ENCODE measurements around the gene SFXN5. TPM values are rescaled to one million over a fixed set of nuclear protein-coding genes. Genes with fewer than 3 reads are reported as not detected.

The SFXN5 gene
- total and polyA plus RNA-seq, 11 donors = 6.0 to 12.5 (median 8.7) TPM

GRCh38 chr2:72916743-72917137, 154.8 kb downstream of the SFXN5 start:
- TF ChIP-seq POLR2A (IDR thresholded peaks at IDR 0.05) (no peak), CTCF (IDR thresholded peaks at IDR 0.05) (no peak)
- Histone ChIP-seq H3K27ac (no peak overlapping the region), H3K9me3 (no peaks in the 10 kb centered on the region), H3K4me3 (peak overlapping the region; percentile 1 to 50 (median 40)), H3K4me1 (peaks cover 16 to 60% (median 47%) of the 10 kb centered on the region in 12 donors), H3K27me3 (peaks cover 82 to 100% (median 96%) of the 10 kb centered on the region in 9 donors), H3K36me3 (no peaks in the 10 kb centered on the region)
- DNase-seq (no peak), ATAC-seq (no peak)
- intact Hi-C loops (cut with DNase I) = no loop called here
- 0 to 2% (median 1%) methylated on average over 4 to 29 of the region's 29 CpGs for WGBS, 4 donors

DNA sequence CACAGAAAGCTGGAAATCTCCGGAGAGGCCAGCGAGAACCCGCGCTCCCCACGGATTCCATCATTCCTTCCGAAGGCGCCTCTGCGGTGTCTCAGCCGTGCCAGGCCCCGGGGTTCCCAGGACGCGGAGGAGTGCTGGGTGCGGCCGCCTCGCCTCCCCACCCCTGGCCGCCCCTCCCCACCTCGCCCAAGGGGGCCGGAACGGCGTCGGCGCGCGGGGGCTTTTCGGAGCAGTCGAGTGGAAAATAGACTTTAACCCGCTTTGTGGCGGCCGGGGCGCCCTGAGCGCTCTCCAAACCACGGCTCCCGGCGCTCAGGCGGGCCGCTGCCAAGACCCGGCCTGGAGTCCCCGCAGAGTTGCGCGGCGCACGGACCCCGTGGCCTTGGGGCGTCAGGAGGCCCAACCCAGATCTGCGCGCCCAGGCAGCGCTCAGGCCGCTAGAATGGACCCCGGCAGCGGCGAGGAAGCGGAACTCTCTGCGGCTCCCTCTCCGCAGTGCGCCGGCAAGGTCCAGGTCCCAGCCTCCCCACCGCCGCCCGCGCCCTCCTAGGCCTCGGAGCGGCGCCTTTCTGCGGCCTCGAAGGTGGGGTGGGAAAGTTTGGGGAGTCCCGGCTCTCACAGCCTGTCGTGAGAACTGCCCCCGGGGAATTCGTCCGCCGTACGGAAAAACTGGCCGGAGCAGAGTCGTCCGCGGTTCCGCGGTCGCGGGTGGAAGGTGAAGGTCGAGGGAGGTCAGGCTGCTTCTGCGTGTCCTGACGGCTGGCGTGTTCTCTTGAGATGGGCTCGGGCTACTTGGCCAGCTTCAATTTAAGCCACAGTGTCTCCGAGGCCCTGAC, 155.4 kb downstream of the SFXN5 start:
- Histone ChIP-seq H3K27ac (no peak overlapping the region), H3K4me3 (peak overlapping the region; percentile 1 to 50 (median 40)), H3K4me1 (peaks cover 16 to 60% (median 47%) of the 10 kb centered on the region in 12 donors), H3K9me3 (no peaks in the 10 kb centered on the region), H3K27me3 (peaks cover 79 to 100% (median 96%) of the 10 kb centered on the region in 9 donors), H3K36me3 (no peaks in the 10 kb centered on the region)
- WGBS, 4 donors = 1% methylated on average over 12 to 86 of the region's 86 CpGs
- no peak for DNase-seq
- TF ChIP-seq POLR2A (IDR thresholded peaks at IDR 0.05) = no peak
- TF ChIP-seq CTCF (IDR thresholded peaks at IDR 0.05) = no peak
- intact Hi-C loops (cut with DNase I) = no loop called here
- peak in 3 of 4 donors; percentile 51 to 71 (median 52) for ATAC-seq

DNA sequence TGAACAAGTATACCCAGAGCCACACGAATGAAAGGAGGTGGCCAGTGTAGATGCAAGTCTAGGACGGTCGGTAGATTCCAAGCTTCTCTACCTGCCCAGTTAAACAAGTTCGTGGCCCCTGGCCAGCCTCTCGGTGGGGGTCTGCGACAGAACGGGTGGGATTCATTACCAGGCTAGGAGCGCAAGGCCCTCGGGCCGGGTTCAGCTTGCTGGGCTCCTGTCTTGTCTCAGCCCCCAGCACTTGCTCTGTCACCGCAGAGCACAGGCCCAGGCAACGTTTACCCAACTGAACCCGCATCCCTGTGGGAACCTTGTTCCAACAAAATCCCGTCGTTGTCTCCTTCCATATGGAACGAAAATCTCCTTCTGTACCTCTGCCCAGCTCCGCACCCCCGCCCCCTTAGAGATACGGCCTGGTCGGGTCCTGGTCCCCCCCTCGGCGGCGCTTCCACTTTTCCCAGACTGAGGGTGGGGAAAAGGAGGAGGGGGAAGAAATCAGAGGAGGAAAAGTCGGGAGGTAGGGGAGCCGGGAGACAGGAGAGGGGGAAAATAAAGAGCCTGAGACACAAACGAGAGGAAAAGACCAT, 156.1 kb downstream of the SFXN5 start:
- ATAC-seq (no peak), DNase-seq (no peak)
- H3K9me3 ChIP-seq = no peaks in the 10 kb centered on the region
- 2 to 5% (median 4%) methylated on average over 26 of the region's 26 CpGs for WGBS, 4 donors
- H3K4me1 ChIP-seq = peaks cover 16 to 53% (median 43%) of the 10 kb centered on the region in 12 donors
- no peaks in the 10 kb centered on the region for H3K36me3 ChIP-seq
- H3K27ac ChIP-seq = no peak overlapping the region
- H3K4me3 ChIP-seq = peak overlapping the region; percentile 1 to 50 (median 40)
- intact Hi-C loops (cut with DNase I) = no loop called here
- no peak for TF ChIP-seq POLR2A (IDR thresholded peaks at IDR 0.05)
- TF ChIP-seq CTCF (IDR thresholded peaks at IDR 0.05) = no peak
- H3K27me3 ChIP-seq = peaks cover 78 to 100% (median 96%) of the 10 kb centered on the region in 9 donors

GRCh38 chr2:72914589-72915319, 156.8 kb downstream of the SFXN5 start:
- TF ChIP-seq CTCF (IDR thresholded peaks at IDR 0.05) (no peak), POLR2A (IDR thresholded peaks at IDR 0.05) (no peak)
- no peak for ATAC-seq
- 5 to 6% (median 5%) methylated on average over 16 to 17 of the region's 17 CpGs for WGBS, 4 donors
- Histone ChIP-seq H3K36me3 (no peaks in the 10 kb centered on the region), H3K4me1 (peaks cover 16 to 47% (median 37%) of the 10 kb centered on the region in 12 donors), H3K9me3 (no peaks in the 10 kb centered on the region), H3K27ac (no peak overlapping the region), H3K27me3 (peaks cover 73 to 100% (median 96%) of the 10 kb centered on the region in 9 donors), H3K4me3 (no peak overlapping the region)
- intact Hi-C loops (cut with DNase I) = no loop called here
- no peak for DNase-seq

Data from heart left ventricle (tissue), 16 donors.